ENCODE results near the gene TTC1. TPM values are rescaled to one million over a fixed set of nuclear protein-coding genes. Genes with fewer than 3 reads are reported as not detected.
A peak's percentile ranks its signal among the peaks of the same experiment; 100 is the strongest.

TTC1 gene
- total and polyA plus RNA-seq, 3 experiments from 2014 or later, result 66.4 to 99.8 (median 70.7) TPM

- POLR2A ChIA-PET, result no interaction called here
Observed at GRCh38 chr5:160081495-160081894, 72.6 kb downstream of the TTC1 start.

DNA sequence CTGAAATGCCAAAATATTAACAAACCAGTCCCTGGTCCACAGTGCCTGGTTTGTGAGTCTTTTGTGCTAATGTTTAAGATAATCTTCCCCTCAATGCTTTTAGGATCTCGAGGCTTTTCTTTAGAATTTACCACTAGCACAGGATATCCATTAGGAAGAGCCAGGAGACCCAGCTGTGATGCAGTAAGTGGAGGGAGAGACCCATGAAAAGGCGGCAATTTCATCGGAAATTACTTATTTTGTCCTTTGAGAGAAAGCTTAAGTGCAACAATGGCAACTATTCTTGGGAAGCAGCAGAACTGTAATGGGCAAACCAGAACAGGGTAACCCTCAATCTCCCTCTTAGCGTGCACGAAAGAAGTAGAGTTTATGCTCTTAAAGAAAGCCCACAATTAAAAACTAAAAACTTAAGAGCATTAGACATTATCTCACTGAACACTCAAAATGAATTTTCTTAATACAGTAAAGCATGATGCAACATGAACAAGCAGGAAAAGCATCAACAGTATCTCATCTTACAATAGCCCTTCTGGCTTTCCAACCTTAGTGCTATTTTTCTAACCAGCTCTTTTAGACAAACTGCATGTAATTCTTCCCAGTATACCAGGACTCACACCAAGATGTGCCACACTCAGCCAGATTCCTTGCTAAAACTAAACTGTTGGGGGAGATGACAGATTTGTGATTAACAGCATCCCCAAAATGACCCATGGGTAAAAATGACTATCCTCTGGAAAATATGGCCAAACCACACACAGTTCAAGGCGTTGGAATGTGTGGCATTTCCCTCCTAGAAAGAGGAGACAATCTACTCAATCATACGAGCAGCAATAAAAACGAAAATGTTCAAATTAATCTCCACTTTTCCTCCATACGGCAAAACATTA, 73.9 kb downstream of the TTC1 start:
- Mint-ChIP-seq H3K4me1 (no peaks in the 10 kb centered on the region), H3K36me3 (peaks cover 0 to 26% (median 6%) of the 10 kb centered on the region in 3 donors), H3K27me3 (no peaks in the 10 kb centered on the region), H3K4me3 (no peak overlapping the region), H3K9me3 (no peaks in the 10 kb centered on the region), H3K27ac (peak overlapping the region in 1 of 8 donors; percentile 46)
- Histone ChIP-seq H3K9me3 (ENCODE audit: low read length) (no peaks in the 10 kb centered on the region), H3K27me3 (ENCODE audit: insufficient read depth, low read length, poor library complexity, severe bottlenecking) (no peaks in the 10 kb centered on the region), H3K36me3 (ENCODE audit: insufficient read depth, low read length) (no peaks in the 10 kb centered on the region), H3K4me3 (ENCODE audit: low read length) (no peak overlapping the region), H3K4me1 (ENCODE audit: insufficient read depth, low read length) (no peaks in the 10 kb centered on the region), H3K27ac (ENCODE audit: low read depth, low read length) (no peak overlapping the region)
- ChIA-PET POLR2A (no interaction called here), CTCF (no interaction called here)
- DNase-seq, result no peak

More at GRCh38 chr5:160081495-160081894, 72.6 kb downstream of the TTC1 start:
- Histone ChIP-seq H3K36me3 (ENCODE audit: insufficient read depth, low read length) (no peaks in the 10 kb centered on the region), H3K27me3 (ENCODE audit: insufficient read depth, low read length, poor library complexity, severe bottlenecking) (no peaks in the 10 kb centered on the region), H3K4me1 (ENCODE audit: insufficient read depth, low read length) (no peaks in the 10 kb centered on the region), H3K9me3 (ENCODE audit: low read length) (no peaks in the 10 kb centered on the region), H3K4me3 (ENCODE audit: low read length) (no peak overlapping the region), H3K27ac (ENCODE audit: low read depth, low read length) (no peak overlapping the region)
- CTCF ChIA-PET, result interaction anchor here (1.4 kb wide), 1 partner anchor 10 kb away, joined by 5 read pairs; no protein-coding TSS in a partner anchor
- Mint-ChIP-seq H3K4me1 (no peaks in the 10 kb centered on the region), H3K27ac (peak overlapping the region in 1 of 8 donors; percentile 1), H3K36me3 (peaks cover 0 to 33% (median 9%) of the 10 kb centered on the region in 3 donors), H3K4me3 (no peak overlapping the region), H3K9me3 (no peaks in the 10 kb centered on the region), H3K27me3 (no peaks in the 10 kb centered on the region)
- DNase-seq, result no peak

DNA sequence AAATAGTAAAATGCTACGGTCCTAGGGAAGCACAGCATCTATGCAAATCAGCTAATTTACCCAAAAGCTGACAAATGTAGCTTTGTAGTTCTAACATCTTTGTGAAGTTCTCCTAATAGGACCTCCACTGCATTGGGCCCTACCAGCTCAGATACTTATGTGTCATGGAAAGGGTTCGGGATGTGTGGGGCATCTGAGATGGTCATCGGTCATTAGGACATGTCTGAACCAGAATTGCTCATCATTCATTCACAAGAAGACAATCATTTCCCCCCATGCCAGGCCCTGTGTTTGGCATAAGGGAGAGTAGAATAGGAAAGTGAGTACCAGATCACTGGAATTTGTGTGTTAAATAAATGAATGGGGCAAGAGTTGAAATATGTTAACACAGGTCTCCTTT, 74.6 kb downstream of the TTC1 start:
- CTCF ChIA-PET, result no interaction called here
- Histone ChIP-seq H3K36me3 (ENCODE audit: insufficient read depth, low read length) (no peaks in the 10 kb centered on the region), H3K4me1 (ENCODE audit: insufficient read depth, low read length) (no peaks in the 10 kb centered on the region), H3K27ac (ENCODE audit: low read depth, low read length) (no peak overlapping the region), H3K4me3 (ENCODE audit: low read length) (no peak overlapping the region), H3K9me3 (ENCODE audit: low read length) (no peaks in the 10 kb centered on the region), H3K27me3 (ENCODE audit: insufficient read depth, low read length, poor library complexity, severe bottlenecking) (no peaks in the 10 kb centered on the region)
- DNase-seq, result no peak
- Mint-ChIP-seq H3K27me3 (no peaks in the 10 kb centered on the region), H3K27ac (no peak overlapping the region), H3K9me3 (no peaks in the 10 kb centered on the region), H3K4me3 (no peak overlapping the region), H3K36me3 (peaks cover 0 to 21% (median 6%) of the 10 kb centered on the region in 3 donors), H3K4me1 (no peaks in the 10 kb centered on the region)
- POLR2A ChIA-PET, result no interaction called here

DNA sequence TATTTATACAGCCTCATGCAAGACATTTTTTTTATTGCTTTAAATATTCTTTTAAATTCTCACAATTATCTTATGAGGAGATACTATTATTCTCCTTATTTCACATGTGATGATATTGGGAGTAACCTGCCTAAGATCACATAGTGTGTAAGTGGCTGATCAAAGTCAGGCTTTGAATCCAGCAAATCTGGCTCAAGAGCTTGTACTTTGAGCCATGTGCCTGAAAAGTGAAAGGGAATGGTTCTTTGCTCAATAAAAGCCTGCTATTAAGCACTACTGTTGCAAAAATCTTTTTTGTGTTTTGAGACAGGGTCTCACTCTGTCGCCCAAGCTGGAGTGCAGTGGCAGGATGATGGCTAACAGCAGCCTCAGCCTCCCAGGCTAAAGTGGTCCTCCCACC, 75.2 kb downstream of the TTC1 start:
- Mint-ChIP-seq H3K9me3 (no peaks in the 10 kb centered on the region), H3K27me3 (no peaks in the 10 kb centered on the region)
- POLR2A ChIA-PET, result no interaction called here

GRCh38 chr5:160087199-160087598, 78.3 kb downstream of the TTC1 start:
- no peaks in the 10 kb centered on the region for H3K27me3 Mint-ChIP-seq
- H3K4me1 ChIP-seq (ENCODE audit: insufficient read depth, low read length), result no peaks in the 10 kb centered on the region
- DNase-seq, result no peak
- H3K27me3 ChIP-seq (ENCODE audit: insufficient read depth, low read length, poor library complexity, severe bottlenecking), result no peaks in the 10 kb centered on the region
- H3K4me3 ChIP-seq (ENCODE audit: low read length), result no peak overlapping the region
- no peak overlapping the region for H3K27ac Mint-ChIP-seq
- no peaks in the 10 kb centered on the region for H3K36me3 ChIP-seq (ENCODE audit: insufficient read depth, low read length)
- H3K9me3 Mint-ChIP-seq, result no peaks in the 10 kb centered on the region
- H3K36me3 Mint-ChIP-seq, result peaks cover 0 to 21% (median 7%) of the 10 kb centered on the region in 3 donors
- no peak overlapping the region for H3K27ac ChIP-seq (ENCODE audit: low read depth, low read length)
- POLR2A ChIA-PET, result no interaction called here
- H3K9me3 ChIP-seq (ENCODE audit: low read length), result no peaks in the 10 kb centered on the region
- peaks cover 0 to 5% (median 4%) of the 10 kb centered on the region in 3 donors for H3K4me1 Mint-ChIP-seq
- H3K4me3 Mint-ChIP-seq, result no peak overlapping the region
- CTCF ChIA-PET, result interaction anchor here (1.3 kb wide), 1 partner anchor 100 kb away, joined by 4 read pairs; no protein-coding TSS in a partner anchor

More for the DNA sequence above, 75.2 kb downstream of the TTC1 start:
- peaks cover 0 to 4% (median 0%) of the 10 kb centered on the region in 3 donors for H3K4me1 Mint-ChIP-seq
- CTCF ChIA-PET, result interaction anchor here (1.4 kb wide), 1 partner anchor 62 kb away, joined by 3 read pairs; no protein-coding TSS in a partner anchor
- Histone ChIP-seq H3K36me3 (ENCODE audit: insufficient read depth, low read length) (no peaks in the 10 kb centered on the region), H3K4me1 (ENCODE audit: insufficient read depth, low read length) (no peaks in the 10 kb centered on the region), H3K27me3 (ENCODE audit: insufficient read depth, low read length, poor library complexity, severe bottlenecking) (no peaks in the 10 kb centered on the region), H3K27ac (ENCODE audit: low read depth, low read length) (no peak overlapping the region), H3K9me3 (ENCODE audit: low read length) (no peaks in the 10 kb centered on the region), H3K4me3 (ENCODE audit: low read length) (no peak overlapping the region)
- no peak overlapping the region for H3K27ac Mint-ChIP-seq
- H3K4me3 Mint-ChIP-seq, result no peak overlapping the region
- peaks cover 0 to 19% (median 6%) of the 10 kb centered on the region in 3 donors for H3K36me3 Mint-ChIP-seq
- DNase-seq, result no peak

DNA sequence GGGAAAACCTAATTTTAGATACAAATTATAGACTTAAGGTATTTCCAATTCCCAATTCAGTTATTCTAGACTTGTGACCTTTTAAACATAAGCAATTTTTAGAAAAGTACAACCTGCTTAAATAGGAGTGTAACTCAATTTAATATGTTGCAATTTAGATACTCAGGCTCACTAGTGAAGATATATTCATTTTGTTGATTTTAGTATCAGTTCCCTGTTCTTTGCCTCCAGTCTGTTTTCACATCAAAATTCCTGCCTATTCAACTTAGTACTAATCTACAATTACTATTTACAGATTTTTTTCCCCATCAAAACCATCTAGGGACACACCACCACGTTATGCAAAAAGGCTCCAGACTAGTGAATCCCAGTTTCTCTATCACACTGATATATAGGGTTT, 79.9 kb downstream of the TTC1 start:
- H3K36me3 ChIP-seq (ENCODE audit: insufficient read depth, low read length), result peaks cover 4% of the 10 kb centered on the region
- Mint-ChIP-seq H3K4me1 (peaks cover 0 to 7% (median 5%) of the 10 kb centered on the region in 3 donors), H3K4me3 (no peak overlapping the region)

GRCh38 chr5:160089531-160089930, 80.6 kb downstream of the TTC1 start:
- CTCF ChIA-PET, result no interaction called here

More for the DNA sequence above, 79.9 kb downstream of the TTC1 start:
- H3K4me3 ChIP-seq (ENCODE audit: low read length), result no peak overlapping the region
- CTCF ChIA-PET, result interaction anchor here (1.3 kb wide), 1 partner anchor 102 kb away, joined by 4 read pairs; no protein-coding TSS in a partner anchor
- no peak overlapping the region for H3K27ac ChIP-seq (ENCODE audit: low read depth, low read length)
- POLR2A ChIA-PET, result no interaction called here
- no peaks in the 10 kb centered on the region for H3K27me3 ChIP-seq (ENCODE audit: insufficient read depth, low read length, poor library complexity, severe bottlenecking)
- no peaks in the 10 kb centered on the region for H3K4me1 ChIP-seq (ENCODE audit: insufficient read depth, low read length)
- H3K27me3 Mint-ChIP-seq, result no peaks in the 10 kb centered on the region
- DNase-seq, result no peak
- no peaks in the 10 kb centered on the region for H3K9me3 Mint-ChIP-seq
- H3K36me3 Mint-ChIP-seq, result peaks cover 8 to 36% (median 20%) of the 10 kb centered on the region in 3 donors
- H3K27ac Mint-ChIP-seq, result peak overlapping the region in 1 of 8 donors; percentile 25
- no peaks in the 10 kb centered on the region for H3K9me3 ChIP-seq (ENCODE audit: low read length)

GRCh38 chr5:160090059-160090458, 81.1 kb downstream of the TTC1 start:
- Mint-ChIP-seq H3K9me3 (no peaks in the 10 kb centered on the region), H3K4me3 (no peak overlapping the region), H3K4me1 (peaks cover 0 to 13% (median 11%) of the 10 kb centered on the region in 3 donors), H3K27me3 (no peaks in the 10 kb centered on the region), H3K27ac (peak overlapping the region in 1 of 8 donors; percentile 17), H3K36me3 (peaks cover 11 to 43% (median 27%) of the 10 kb centered on the region in 3 donors)
- Histone ChIP-seq H3K4me3 (ENCODE audit: low read length) (no peak overlapping the region), H3K27me3 (ENCODE audit: insufficient read depth, low read length, poor library complexity, severe bottlenecking) (no peaks in the 10 kb centered on the region), H3K36me3 (ENCODE audit: insufficient read depth, low read length) (peaks cover 6% of the 10 kb centered on the region), H3K27ac (ENCODE audit: low read depth, low read length) (no peak overlapping the region), H3K4me1 (ENCODE audit: insufficient read depth, low read length) (no peaks in the 10 kb centered on the region), H3K9me3 (ENCODE audit: low read length) (no peaks in the 10 kb centered on the region)
- POLR2A ChIA-PET, result no interaction called here
- DNase-seq, result no peak
- CTCF ChIA-PET, result no interaction called here

More at GRCh38 chr5:160089531-160089930, 80.6 kb downstream of the TTC1 start:
- H3K27ac ChIP-seq (ENCODE audit: low read depth, low read length), result no peak overlapping the region
- no peak for DNase-seq
- H3K4me3 Mint-ChIP-seq, result no peak overlapping the region
- no peaks in the 10 kb centered on the region for H3K27me3 Mint-ChIP-seq
- H3K9me3 Mint-ChIP-seq, result no peaks in the 10 kb centered on the region
- POLR2A ChIA-PET, result no interaction called here
- H3K4me1 ChIP-seq (ENCODE audit: insufficient read depth, low read length), result no peaks in the 10 kb centered on the region
- peaks cover 0 to 13% (median 11%) of the 10 kb centered on the region in 3 donors for H3K4me1 Mint-ChIP-seq
- no peak overlapping the region for H3K4me3 ChIP-seq (ENCODE audit: low read length)
- peaks cover 6% of the 10 kb centered on the region for H3K36me3 ChIP-seq (ENCODE audit: insufficient read depth, low read length)
- no peak overlapping the region for H3K27ac Mint-ChIP-seq
- no peaks in the 10 kb centered on the region for H3K9me3 ChIP-seq (ENCODE audit: low read length)
- no peaks in the 10 kb centered on the region for H3K27me3 ChIP-seq (ENCODE audit: insufficient read depth, low read length, poor library complexity, severe bottlenecking)
- H3K36me3 Mint-ChIP-seq, result peaks cover 11 to 43% (median 27%) of the 10 kb centered on the region in 3 donors
